H1 (cell line): ENCODE data around the gene ANAPC13. TPM values are rescaled to one million over a fixed set of nuclear protein-coding genes. Genes with fewer than 3 reads are reported as not detected.

ENCODE experiments used
- CTCF ChIA-PET: fragments of 300-600 bp; sonication (Branson Sonifier 250); formaldehyde crosslinking; loops from one replicate; lab custom pipeline; 2021; ENCODE audit not compliant: partially characterized antibody; lab: Charles Lee
- POLR2A ChIA-PET: fragments of 300-600 bp; sonication (Branson Sonifier 250); formaldehyde crosslinking; loops from one replicate; lab custom pipeline; 2021; ENCODE audit warnings: inconsistent platforms; ENCODE audit not compliant: partially characterized antibody; lab: Charles Lee
- DNase-seq, 2 experiments: peaks; one replicate each; pipeline versions ENCODE4 v3.0.0 to v3.0.0-alpha.2; 2010 to 2022; ENCODE audit warnings: low spot score in 2 of 2, low read depth in 1 of 2, mixed read lengths in 1 of 2
- FAIRE-seq: peaks from 2 replicates; lab custom pipeline; 2011; peaks lifted over from hg19 to GRCh38; lab: Jason Lieb, UNC
- H2AFZ ChIP-seq: 2 replicates; pipeline ENCODE4 v1.8.1; 2012; ENCODE audit warnings: low read length, inconsistent platforms
- H2AK5ac ChIP-seq: 2 replicates; pipeline ENCODE4 v1.6.1; 2013; ENCODE audit warnings: low read depth, low read length
- H2BK120ac ChIP-seq: replicated peaks from 2 replicates; pipeline ENCODE3; 2013; ENCODE audit warnings: low read depth, low read length, inconsistent platforms
- H2BK12ac ChIP-seq: 2 replicates; pipeline ENCODE4 v1.6.1; 2013; ENCODE audit warnings: low read depth, low read length
- H2BK15ac ChIP-seq: 2 replicates; pipeline ENCODE4 v1.6.1; 2013; ENCODE audit warnings: low read length
- H2BK20ac ChIP-seq: 2 replicates; pipeline ENCODE4 v1.6.1; 2013; ENCODE audit warnings: low read length
- H2BK5ac ChIP-seq: 2 replicates; pipeline ENCODE4 v1.6.1; 2013; ENCODE audit warnings: low read depth, low read length
- H3K14ac ChIP-seq: 2 replicates; pipeline ENCODE4 v1.6.1; 2013; ENCODE audit warnings: inconsistent platforms; ENCODE audit not compliant: insufficient read length
- H3K18ac ChIP-seq: 2 replicates; pipeline ENCODE4 v1.6.1; 2013; ENCODE audit warnings: low read length; ENCODE audit errors: extremely low read depth
- H3K23ac ChIP-seq: 2 replicates; pipeline ENCODE4 v1.6.1; 2013; ENCODE audit warnings: inconsistent platforms; ENCODE audit not compliant: insufficient read length
- H3K23me2 ChIP-seq: 2 replicates; pipeline ENCODE4 v1.6.1; 2013; ENCODE audit warnings: low read depth, low read length
- H3K27ac ChIP-seq: 2 replicates; pipeline ENCODE4 v1.6.1; 2011; ENCODE audit warnings: low read depth, low read length, inconsistent platforms
- H3K27me3 ChIP-seq, 4 experiments: replicated peaks in 1 of 4; 1 replicate in 1 of 4; 2 replicates in 3 of 4; pipeline versions ENCODE4 v1.6.1 to v1.8.1; 2011 to 2013; ENCODE audit warnings: low read length in 3 of 4, mild to moderate bottlenecking in 3 of 4, inconsistent platforms in 2 of 4, mixed read lengths in 2 of 4, moderate library complexity in 1 of 4; ENCODE audit not compliant: control insufficient read depth in 3 of 4, insufficient read depth in 3 of 4; ENCODE audit errors: extremely low read depth in 1 of 4
- H3K36me3 ChIP-seq, 4 experiments: 2 replicates each; pipeline versions ENCODE4 v1.6.1 to v1.8.1; 2011 to 2013; ENCODE audit warnings: mild to moderate bottlenecking in 4 of 4, low read length in 3 of 4, moderate library complexity in 2 of 4, control low read depth in 1 of 4, inconsistent platforms in 1 of 4; ENCODE audit not compliant: insufficient read depth in 4 of 4, control insufficient read depth in 2 of 4
- H3K4ac ChIP-seq: replicated peaks from 2 replicates; pipeline ENCODE3; 2013; ENCODE audit warnings: low read length, low read depth, mixed read lengths, inconsistent platforms; ENCODE audit not compliant: insufficient read length
- H3K4me1 ChIP-seq, 4 experiments: replicated peaks in 1 of 4; 1 replicate in 1 of 4; 2 replicates in 3 of 4; pipeline versions ENCODE4 v1.6.1 to v1.8.1; 2011 to 2013; ENCODE audit warnings: low read length in 3 of 4, inconsistent platforms in 2 of 4, mixed read lengths in 1 of 4; ENCODE audit not compliant: insufficient read depth in 4 of 4, control insufficient read depth in 3 of 4
- H3K4me2 ChIP-seq, 2 experiments: 2 replicates each; pipeline versions ENCODE4 v1.6.1 to v1.8.1; 2011 to 2013; ENCODE audit warnings: low read depth in 2 of 2, low read length in 2 of 2, control low read depth in 1 of 2, inconsistent platforms in 1 of 2, mild to moderate bottlenecking in 1 of 2; ENCODE audit not compliant: insufficient read depth in 1 of 2
- H3K4me3 ChIP-seq, 4 experiments: fragments of 200-600, 300-600 bp in 1 of 4; sonication (generic), shearing (Covaris generic), sonication (Bioruptor Twin) in 1 of 4; 2 replicates each; pipeline versions ENCODE4 v1.5.1 to v1.8.1; 2011 to 2016; ENCODE audit warnings: low read length in 4 of 4, low read depth in 3 of 4, control low read depth in 2 of 4, inconsistent platforms in 2 of 4, mild to moderate bottlenecking in 2 of 4, mixed read lengths in 1 of 4, moderate library complexity in 1 of 4; ENCODE audit not compliant: insufficient read depth in 2 of 4; ENCODE audit errors: extremely low read depth in 1 of 4
- H3K56ac ChIP-seq: replicated peaks from 2 replicates; pipeline ENCODE3; 2013; ENCODE audit warnings: low read depth, mild to moderate bottlenecking, mixed read lengths, low read length, inconsistent platforms; ENCODE audit not compliant: insufficient read length
- H3K79me1 ChIP-seq: 2 replicates; pipeline ENCODE4 v1.6.1; 2013; ENCODE audit warnings: low read depth, low read length, control low read depth
- H3K79me2 ChIP-seq, 2 experiments: 2 replicates each; pipeline versions ENCODE4 v1.6.1 to v1.8.1; 2012 to 2013; ENCODE audit warnings: low read length in 2 of 2, mild to moderate bottlenecking in 2 of 2, inconsistent platforms in 1 of 2; ENCODE audit not compliant: insufficient read depth in 2 of 2, control insufficient read depth in 1 of 2
- H3K9ac ChIP-seq, 4 experiments: replicated peaks in 1 of 4; 1 replicate in 1 of 4; 2 replicates in 3 of 4; pipeline versions ENCODE4 v1.6.1 to v1.8.1; 2011 to 2013; ENCODE audit warnings: low read depth in 3 of 4, low read length in 3 of 4, control low read depth in 2 of 4, mild to moderate bottlenecking in 2 of 4, moderate library complexity in 2 of 4, inconsistent platforms in 1 of 4; ENCODE audit errors: extremely low read depth in 1 of 4
- H3K9me3 ChIP-seq, 2 experiments: 2 replicates each; pipeline versions ENCODE4 v1.6.1 to v1.8.1; 2012 to 2013; ENCODE audit warnings: mild to moderate bottlenecking in 2 of 2, moderate library complexity in 2 of 2, control low read depth in 1 of 2, inconsistent platforms in 1 of 2, low read depth in 1 of 2, low read length in 1 of 2, mixed read lengths in 1 of 2; ENCODE audit not compliant: insufficient read depth in 2 of 2
- H4K20me1 ChIP-seq, 2 experiments: replicated peaks in 1 of 2; 2 replicates each; pipeline versions ENCODE3 to v1.8.1; 2011 to 2013; ENCODE audit warnings: inconsistent platforms in 2 of 2, low read length in 2 of 2, mild to moderate bottlenecking in 1 of 2; ENCODE audit not compliant: insufficient read depth in 2 of 2, control insufficient read depth in 1 of 2
- H4K5ac ChIP-seq: 2 replicates; pipeline ENCODE4 v1.6.1; 2013; ENCODE audit warnings: low read length, low read depth, mixed read lengths, inconsistent platforms; ENCODE audit not compliant: insufficient read length
- H4K8ac ChIP-seq: 2 replicates; pipeline ENCODE4 v1.8.0; 2013; ENCODE audit warnings: mild to moderate bottlenecking, moderate library complexity, low read length, inconsistent platforms; ENCODE audit not compliant: insufficient read depth; ENCODE audit errors: extremely low read depth
- H4K91ac ChIP-seq: replicated peaks from 2 replicates; pipeline ENCODE3; 2013; ENCODE audit warnings: low read length, mixed read lengths, inconsistent platforms; ENCODE audit not compliant: insufficient read length
- EP300 ChIP-seq, 2 experiments: IDR thresholded peaks; 1 replicate in 1 of 2; 2 replicates in 1 of 2; pipeline ENCODE4 v1.6.1; 2011 to 2012; ENCODE audit warnings: low read depth in 2 of 2, low read length in 2 of 2, mild to moderate bottlenecking in 2 of 2, borderline replicate concordance in 1 of 2, inconsistent platforms in 1 of 2, moderate library complexity in 1 of 2
- EZH2 ChIP-seq: fragments of 200-600 bp; sonication (generic); IDR thresholded peaks from 2 replicates; pipeline ENCODE4 v1.7.1; 2012; ENCODE audit warnings: low read depth, mild to moderate bottlenecking, moderate library complexity, low read length, inconsistent platforms; ENCODE audit not compliant: severe bottlenecking
- JUN ChIP-seq: IDR thresholded peaks from 2 replicates; pipeline ENCODE4 v1.6.1; 2011; ENCODE audit warnings: low read depth, mild to moderate bottlenecking, improper control_type of control experiment, low read length
- JUND ChIP-seq: IDR thresholded peaks from 2 replicates; pipeline ENCODE4 v1.6.1; 2011; ENCODE audit warnings: mild to moderate bottlenecking, improper control_type of control experiment, low read length
- NANOG ChIP-seq: IDR thresholded peaks from 2 replicates; pipeline ENCODE4 v1.6.1; 2011; ENCODE audit warnings: low read length, low read depth, mild to moderate bottlenecking, inconsistent platforms; ENCODE audit not compliant: insufficient read depth, poor library complexity, severe bottlenecking
- NRF1 ChIP-seq: IDR thresholded peaks from 2 replicates; pipeline ENCODE4 v1.6.1; 2011; ENCODE audit warnings: mild to moderate bottlenecking, low read depth, low read length, improper control_type of control experiment
- RAD21 ChIP-seq, 2 experiments: IDR thresholded peaks in 1 of 2; conservative IDR thresholded peaks in 1 of 2; 2 replicates each; pipeline ENCODE4 v1.6.1; 2011; ENCODE audit warnings: low read depth in 2 of 2, low read length in 2 of 2, improper control_type of control experiment in 1 of 2, inconsistent platforms in 1 of 2, mild to moderate bottlenecking in 1 of 2, moderate library complexity in 1 of 2
- SIX5 ChIP-seq: IDR thresholded peaks from 2 replicates; pipeline ENCODE4 v1.6.1; 2011; ENCODE audit warnings: mild to moderate bottlenecking, low read depth, low read length
- TEAD4 ChIP-seq: IDR thresholded peaks from 2 replicates; pipeline ENCODE4 v1.6.1; 2012; ENCODE audit warnings: low read depth, low read length, inconsistent platforms, mixed read lengths
- ZNF274 ChIP-seq: IDR thresholded peaks from 2 replicates; pipeline ENCODE4 v1.7.0; 2012; ENCODE audit warnings: low read length, borderline replicate concordance; ENCODE audit errors: extremely low read depth
- WGBS, 2 experiments: shearing (Covaris generic) in 1 of 2; methylation state at CpG; one replicate each; pipeline versions ENCODE4 v1.1.6 to v1.1.7; 2013 to 2015; ENCODE audit warnings: low lambda C conversion rate in 2 of 2, mixed read lengths in 2 of 2, inconsistent platforms in 1 of 2, low coverage in 1 of 2, missing lambda C conversion rate in 1 of 2; ENCODE audit not compliant: insufficient replicate concordance in 2 of 2, insufficient coverage in 1 of 2, insufficient read length in 1 of 2; ENCODE audit errors: extremely low coverage in 1 of 2, missing lambda C conversion rate in 1 of 2; 5-methylcytosine and 5-hydroxymethylcytosine counted together
- polyA plus RNA-seq, 7 experiments: library from polyadenylated mRNA; depleted of rRNA in 3 of 7; stranded (reverse) in 5 of 7; unstranded in 2 of 7; fragments of >200 nt in 5 of 7; fragments of 200-250 nt in 2 of 7; gene quantifications; 1 replicate in 5 of 7; 2 replicates in 1 of 7; 4 replicates in 1 of 7; pipeline versions ENCODE4 v1.2.1 to v1.2.3, GENCODE V29; 2011 to 2013; ENCODE audit warnings: missing spikeins in 2 of 7, mixed read lengths in 2 of 7
- total RNA-seq: library from RNA; stranded (reverse); fragmentation: NEBNext Ultra II Directional; extraction: Animal tissue kit (Norgen Biotek cat#: 25700); gene quantifications from 2 replicates; pipeline ENCODE4 v1.2.1, GENCODE V29; 2021
- TF ChIP-seq, protein P1 (sequence below): IDR thresholded peaks from 2 replicates; pipeline ENCODE4 v1.6.1; 2011; ENCODE audit warnings: low read length, improper control_type of control experiment

The ANAPC13 gene
- total and polyA plus RNA-seq, 2 of the 8 experiments (the other 6 are each of a cell fraction or from before 2014, with no cell fraction given), result 33.3 to 34.0 TPM

DNA sequence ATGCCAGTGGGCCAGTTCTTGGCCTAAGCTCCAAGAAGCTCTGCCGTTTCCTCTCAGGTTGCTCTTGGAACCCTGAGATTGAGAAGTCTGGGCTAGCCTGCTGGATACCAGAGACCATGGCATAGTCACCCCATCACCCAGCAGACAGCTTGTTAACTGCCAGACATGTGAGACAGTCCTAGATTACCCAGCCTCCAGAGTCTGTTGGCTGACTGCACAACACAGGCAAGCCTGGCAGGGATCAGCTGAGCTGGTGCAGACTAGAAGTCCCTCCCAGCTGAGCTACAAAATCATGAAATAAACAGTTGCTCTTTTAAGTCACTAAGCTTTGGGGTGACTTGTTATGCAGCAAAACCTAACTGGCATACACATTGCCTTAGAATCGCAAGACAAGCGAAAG, 5.2 kb downstream of the ANAPC13 start:
- CTCF ChIA-PET, result interaction anchor here (0.7 to 11.3 kb wide), 14 partner anchors 12 to 269 kb away, joined by 3 to 138 read pairs (median 4); no protein-coding TSS in a partner anchor
- no peak for FAIRE-seq
- H3K79me1 ChIP-seq, result peaks cover 2% of the 10 kb centered on the region; the same call in 1 of the 2 replicates
- H3K27me3 ChIP-seq, result no peaks in the 10 kb centered on the region
- H4K8ac ChIP-seq, result no peak overlapping the region
- H2BK120ac ChIP-seq, result no peak overlapping the region
- no peak overlapping the region for H3K14ac ChIP-seq
- H3K27ac ChIP-seq, result no peak overlapping the region
- H4K91ac ChIP-seq, result no peak overlapping the region
- no peak overlapping the region for H2BK12ac ChIP-seq
- no peak overlapping the region for H3K4me3 ChIP-seq
- H2BK20ac ChIP-seq, result no peak overlapping the region
- H4K5ac ChIP-seq, result no peak overlapping the region
- peaks cover 13 to 55% (median 36%) of the 10 kb centered on the region in 4 experiments for H3K36me3 ChIP-seq
- no peak overlapping the region for H2BK15ac ChIP-seq
- no peaks in the 10 kb centered on the region for H4K20me1 ChIP-seq
- no peaks in the 10 kb centered on the region for H3K9me3 ChIP-seq
- DNase-seq, result no peak
- WGBS, 2 experiments, result 86% methylated on average over 3 of the region's 3 CpGs; no CpG with 5 or more reads in 1 of the 2 experiments
- no peak overlapping the region for H3K18ac ChIP-seq
- H2AFZ ChIP-seq, result no peak overlapping the region
- no peak overlapping the region for H2BK5ac ChIP-seq
- peaks cover 0 to 8% (median 4%) of the 10 kb centered on the region in 4 experiments; a peak in 4 of 7 replicates for H3K4me1 ChIP-seq
- H3K23me2 ChIP-seq, result peaks cover 4% of the 10 kb centered on the region; the same call in 1 of the 2 replicates
- no peak overlapping the region for H3K9ac ChIP-seq
- H3K79me2 ChIP-seq, result peaks cover 0 to 19% of the 10 kb centered on the region in 2 experiments; a peak in 2 of 4 replicates
- no peak overlapping the region for H3K4me2 ChIP-seq
- no peak overlapping the region for H3K23ac ChIP-seq
- no peak overlapping the region for H3K4ac ChIP-seq
- POLR2A ChIA-PET, result interaction anchor here (1.0 to 1.8 kb wide), 5 partner anchors 21 to 167 kb away, joined by 3 to 8 read pairs (median 4); no protein-coding TSS in a partner anchor
- H2AK5ac ChIP-seq, result no peak overlapping the region
- H3K56ac ChIP-seq, result no peak overlapping the region
- no peak for TF ChIP-seq EZH2
- no peak for TF ChIP-seq EP300 (IDR thresholded peaks at IDR 0.05; ENCODE audit: borderline replicate concordance in 1 of 2, low read depth in 2 of 2, low read length in 2 of 2)
- no peak for TF ChIP-seq NRF1
- TF ChIP-seq SIX5, result no peak
- TF ChIP-seq TEAD4, result no peak
- TF ChIP-seq RAD21 (IDR thresholded peaks at IDR 0.05 in 1 of 2, conservative IDR thresholded peaks at IDR 0.05 in 1 of 2; ENCODE audit: low read depth in 2 of 2, low read length in 2 of 2), result no peak
- TF ChIP-seq, protein P1, sequence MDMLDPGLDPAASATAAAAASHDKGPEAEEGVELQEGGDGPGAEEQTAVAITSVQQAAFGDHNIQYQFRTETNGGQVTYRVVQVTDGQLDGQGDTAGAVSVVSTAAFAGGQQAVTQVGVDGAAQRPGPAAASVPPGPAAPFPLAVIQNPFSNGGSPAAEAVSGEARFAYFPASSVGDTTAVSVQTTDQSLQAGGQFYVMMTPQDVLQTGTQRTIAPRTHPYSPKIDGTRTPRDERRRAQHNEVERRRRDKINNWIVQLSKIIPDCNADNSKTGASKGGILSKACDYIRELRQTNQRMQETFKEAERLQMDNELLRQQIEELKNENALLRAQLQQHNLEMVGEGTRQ, result no peak
- TF ChIP-seq NANOG, result no peak
- TF ChIP-seq ZNF274, result no peak
- TF ChIP-seq JUN, result no peak
- no peak for TF ChIP-seq JUND
